ENCODE results near the gene GALNS.

GALNS gene

GRCh38 chr16:88834670-88835069, 22.1 kb downstream of the GALNS start:
- TF ChIP-seq TAF1 (IDR thresholded peaks at IDR 0.05; ENCODE audit: low read depth, low read length) (no peak), POU2F2 (IDR thresholded peaks at IDR 0.05; ENCODE audit: low read depth, low read length) (no peak), SPI1 (IDR thresholded peaks at IDR 0.05; ENCODE audit: low read depth, low read length) (no peak), POLR2A (IDR thresholded peaks at IDR 0.05; ENCODE audit: low read depth, low read length) (no peak), PAX5 (IDR thresholded peaks at IDR 0.05; ENCODE audit: insufficient read depth, low read length, severe bottlenecking) (no peak), POLR2AphosphoS5 (IDR thresholded peaks at IDR 0.05; ENCODE audit: low read depth, low read length) (no peak)
- no peak for FAIRE-seq
- DNase-seq (ENCODE audit: insufficient read length, low spot score), result no peak

- DNase-seq (ENCODE audit: insufficient read length, low spot score) (no peak), FAIRE-seq (no peak)
- TF ChIP-seq TAF1 (IDR thresholded peaks at IDR 0.05; ENCODE audit: low read depth, low read length), result no peak
- no peak for TF ChIP-seq POLR2AphosphoS5 (IDR thresholded peaks at IDR 0.05; ENCODE audit: low read depth, low read length)
- no peak for TF ChIP-seq POLR2A (IDR thresholded peaks at IDR 0.05; ENCODE audit: low read depth, low read length)
- no peak for TF ChIP-seq SPI1 (IDR thresholded peaks at IDR 0.05; ENCODE audit: low read depth, low read length)
- TF ChIP-seq POU2F2 (IDR thresholded peaks at IDR 0.05; ENCODE audit: low read depth, low read length), result no peak
- TF ChIP-seq PAX5 (IDR thresholded peaks at IDR 0.05; ENCODE audit: insufficient read depth, low read length, severe bottlenecking), result no peak
Measured at GRCh38 chr16:88833086-88833485, 23.7 kb downstream of the GALNS start.

DNA sequence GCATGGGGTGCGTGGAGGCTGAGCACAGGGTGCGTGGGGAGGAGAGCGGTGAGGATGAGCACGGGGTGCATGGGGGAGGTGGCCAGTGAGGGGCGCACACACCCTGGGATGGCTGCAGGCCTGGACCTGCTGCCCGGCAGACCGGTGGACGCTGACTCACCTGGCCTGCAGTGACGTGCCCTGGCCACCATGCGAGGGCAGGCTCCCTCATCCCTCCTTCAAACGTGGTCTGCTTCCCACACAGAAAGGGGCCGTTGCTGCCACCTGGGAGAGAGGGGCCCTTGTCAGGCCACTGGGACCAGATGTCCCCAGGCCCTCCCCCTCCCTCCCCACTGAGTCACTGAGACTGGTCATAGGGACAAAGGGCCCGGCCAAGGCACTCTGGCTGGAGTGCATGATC, 24.9 kb downstream of the GALNS start:
- TF ChIP-seq POLR2AphosphoS5 (IDR thresholded peaks at IDR 0.05; ENCODE audit: low read depth, low read length) (no peak), POU2F2 (IDR thresholded peaks at IDR 0.05; ENCODE audit: low read depth, low read length) (no peak), SPI1 (IDR thresholded peaks at IDR 0.05; ENCODE audit: low read depth, low read length) (no peak), POLR2A (IDR thresholded peaks at IDR 0.05; ENCODE audit: low read depth, low read length) (no peak), PAX5 (IDR thresholded peaks at IDR 0.05; ENCODE audit: insufficient read depth, low read length, severe bottlenecking) (no peak), TAF1 (IDR thresholded peaks at IDR 0.05; ENCODE audit: low read depth, low read length) (no peak)
- DNase-seq (ENCODE audit: insufficient read length, low spot score), result no peak
- FAIRE-seq, result no peak

DNA sequence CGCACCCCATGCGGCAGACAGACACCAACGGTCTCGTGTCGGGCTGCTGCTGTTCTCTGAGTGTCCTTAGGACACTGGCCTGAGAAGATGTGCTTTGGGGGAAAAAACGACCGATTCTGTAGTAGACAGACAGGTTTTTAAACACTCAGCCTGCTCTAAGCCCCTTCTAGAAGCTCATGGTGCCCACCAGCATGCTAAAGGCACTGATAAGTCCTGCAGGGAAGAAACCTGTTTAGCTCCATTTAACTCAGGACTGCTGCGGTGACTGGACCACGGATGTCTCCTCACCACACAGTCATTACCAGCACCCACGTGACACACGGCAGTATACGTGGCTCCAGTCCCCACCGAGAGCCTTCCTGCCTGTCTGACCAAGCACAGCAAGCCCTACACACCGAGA, 26.0 kb downstream of the GALNS start:
- no peak for TF ChIP-seq POLR2A (IDR thresholded peaks at IDR 0.05; ENCODE audit: low read depth, low read length)
- no peak for TF ChIP-seq SPI1 (IDR thresholded peaks at IDR 0.05; ENCODE audit: low read depth, low read length)
- no peak for TF ChIP-seq PAX5 (IDR thresholded peaks at IDR 0.05; ENCODE audit: insufficient read depth, low read length, severe bottlenecking)
- TF ChIP-seq POLR2AphosphoS5 (IDR thresholded peaks at IDR 0.05; ENCODE audit: low read depth, low read length), result no peak
- TF ChIP-seq TAF1 (IDR thresholded peaks at IDR 0.05; ENCODE audit: low read depth, low read length), result no peak
- no peak for TF ChIP-seq POU2F2 (IDR thresholded peaks at IDR 0.05; ENCODE audit: low read depth, low read length)
- no peak for DNase-seq (ENCODE audit: insufficient read length, low spot score)
- no peak for FAIRE-seq

DNA sequence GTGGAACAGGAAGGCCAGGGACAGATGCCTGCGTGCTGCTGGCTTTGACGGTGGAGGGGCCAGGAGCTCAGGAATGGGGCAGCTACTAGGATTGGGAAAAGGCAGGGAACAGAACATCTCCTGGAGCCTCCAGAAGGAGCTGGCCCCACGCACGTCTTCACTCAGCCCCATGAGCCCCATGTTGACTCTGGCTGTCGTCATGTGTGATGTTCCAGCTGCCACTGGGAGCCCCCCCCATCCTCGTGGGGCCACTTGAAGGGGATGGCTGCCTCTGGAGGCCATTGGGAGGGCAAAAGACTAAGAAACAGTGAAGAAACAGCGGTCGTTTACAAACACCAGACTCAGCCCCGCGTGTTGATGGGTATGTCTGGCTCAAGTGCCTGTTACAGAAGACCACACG, 26.5 kb downstream of the GALNS start:
- no peak for FAIRE-seq
- DNase-seq (ENCODE audit: insufficient read length, low spot score), result no peak
- TF ChIP-seq POLR2AphosphoS5 (IDR thresholded peaks at IDR 0.05; ENCODE audit: low read depth, low read length) (no peak), PAX5 (IDR thresholded peaks at IDR 0.05; ENCODE audit: insufficient read depth, low read length, severe bottlenecking) (no peak), TAF1 (IDR thresholded peaks at IDR 0.05; ENCODE audit: low read depth, low read length) (no peak), SPI1 (IDR thresholded peaks at IDR 0.05; ENCODE audit: low read depth, low read length) (no peak), POU2F2 (IDR thresholded peaks at IDR 0.05; ENCODE audit: low read depth, low read length) (no peak), POLR2A (IDR thresholded peaks at IDR 0.05; ENCODE audit: low read depth, low read length) (no peak)

GRCh38 chr16:88828711-88829110, 28.0 kb downstream of the GALNS start:
- no peak for TF ChIP-seq TAF1 (IDR thresholded peaks at IDR 0.05; ENCODE audit: low read depth, low read length)
- no peak for TF ChIP-seq POLR2A (IDR thresholded peaks at IDR 0.05; ENCODE audit: low read depth, low read length)
- TF ChIP-seq POLR2AphosphoS5 (IDR thresholded peaks at IDR 0.05; ENCODE audit: low read depth, low read length), result no peak
- TF ChIP-seq PAX5 (IDR thresholded peaks at IDR 0.05; ENCODE audit: insufficient read depth, low read length, severe bottlenecking), result no peak
- TF ChIP-seq POU2F2 (IDR thresholded peaks at IDR 0.05; ENCODE audit: low read depth, low read length), result no peak
- TF ChIP-seq SPI1 (IDR thresholded peaks at IDR 0.05; ENCODE audit: low read depth, low read length), result no peak
- DNase-seq (ENCODE audit: insufficient read length, low spot score) (no peak), FAIRE-seq (no peak)

DNA sequence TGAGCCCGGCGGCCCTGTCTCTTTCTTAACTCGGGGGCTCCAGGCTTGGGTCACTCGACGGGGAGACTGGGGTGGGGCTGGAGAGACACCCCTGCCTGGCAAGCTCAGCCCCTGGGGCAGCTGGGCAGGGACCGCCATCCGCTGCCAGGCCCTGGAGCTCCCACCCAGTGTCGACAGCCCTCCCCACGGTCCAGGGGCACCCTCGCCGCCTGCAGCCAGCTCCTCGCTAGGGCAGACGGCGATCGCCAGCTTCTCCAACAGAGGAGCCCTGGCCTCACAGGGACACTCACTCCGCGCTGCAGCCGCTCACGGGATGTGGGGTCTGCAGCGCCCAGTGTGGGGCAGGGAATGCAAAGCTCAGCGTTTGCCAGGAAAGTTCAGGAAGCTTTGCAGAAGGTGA, 29.0 kb downstream of the GALNS start:
- FAIRE-seq (no peak), DNase-seq (ENCODE audit: insufficient read length, low spot score) (no peak)
- TF ChIP-seq POU2F2 (IDR thresholded peaks at IDR 0.05; ENCODE audit: low read depth, low read length) (no peak), POLR2A (IDR thresholded peaks at IDR 0.05; ENCODE audit: low read depth, low read length) (no peak), TAF1 (IDR thresholded peaks at IDR 0.05; ENCODE audit: low read depth, low read length) (no peak), SPI1 (IDR thresholded peaks at IDR 0.05; ENCODE audit: low read depth, low read length) (no peak), POLR2AphosphoS5 (IDR thresholded peaks at IDR 0.05; ENCODE audit: low read depth, low read length) (no peak), PAX5 (IDR thresholded peaks at IDR 0.05; ENCODE audit: insufficient read depth, low read length, severe bottlenecking) (no peak)

GRCh38 chr16:88826070-88826840, 30.5 kb downstream of the GALNS start:
- FAIRE-seq, result no peak
- no peak for DNase-seq (ENCODE audit: insufficient read length, low spot score)
- no peak for TF ChIP-seq POU2F2 (IDR thresholded peaks at IDR 0.05; ENCODE audit: low read depth, low read length)
- no peak for TF ChIP-seq PAX5 (IDR thresholded peaks at IDR 0.05; ENCODE audit: insufficient read depth, low read length, severe bottlenecking)
- TF ChIP-seq SPI1 (IDR thresholded peaks at IDR 0.05; ENCODE audit: low read depth, low read length), result no peak
- TF ChIP-seq TAF1 (IDR thresholded peaks at IDR 0.05; ENCODE audit: low read depth, low read length), result no peak
- TF ChIP-seq POLR2A (IDR thresholded peaks at IDR 0.05; ENCODE audit: low read depth, low read length), result no peak
- no peak for TF ChIP-seq POLR2AphosphoS5 (IDR thresholded peaks at IDR 0.05; ENCODE audit: low read depth, low read length)

- TF ChIP-seq POU2F2 (IDR thresholded peaks at IDR 0.05; ENCODE audit: low read depth, low read length), result no peak
- no peak for TF ChIP-seq PAX5 (IDR thresholded peaks at IDR 0.05; ENCODE audit: insufficient read depth, low read length, severe bottlenecking)
- TF ChIP-seq POLR2A (IDR thresholded peaks at IDR 0.05; ENCODE audit: low read depth, low read length), result no peak
- no peak for TF ChIP-seq TAF1 (IDR thresholded peaks at IDR 0.05; ENCODE audit: low read depth, low read length)
- no peak for TF ChIP-seq SPI1 (IDR thresholded peaks at IDR 0.05; ENCODE audit: low read depth, low read length)
- TF ChIP-seq POLR2AphosphoS5 (IDR thresholded peaks at IDR 0.05; ENCODE audit: low read depth, low read length), result no peak
- no peak for FAIRE-seq
- DNase-seq (ENCODE audit: insufficient read length, low spot score), result no peak
Measured at GRCh38 chr16:88825146-88825545, 31.6 kb downstream of the GALNS start.
